OCI-LY7 (cell line): ENCODE results near the gene TMEM208. TPM values are rescaled to one million over a fixed set of nuclear protein-coding genes. Genes with fewer than 3 reads are reported as not detected.

Source experiments
- BruUV-seq: library from RNA; stranded (reverse); fragments of 400-500 nt; replicated peaks from 2 replicates; lab custom pipeline; 2021; lab: Mats Ljungman, UMichigan
- CTCF ChIA-PET: fragments of 300-600 bp; sonication (Branson Sonifier 250); formaldehyde crosslinking; loops from one replicate; lab custom pipeline; 2022; ENCODE audit warnings: antibody characterized with exemption; ENCODE audit not compliant: unreplicated experiment; lab: Charles Lee
- POLR2A ChIA-PET: fragments of 300-600 bp; sonication (Branson Sonifier 250); formaldehyde crosslinking; loops from one replicate; lab custom pipeline; 2022; ENCODE audit warnings: antibody characterized with exemption; lab: Charles Lee
- DNase-seq: peaks from one replicate; pipeline ENCODE4 v3.0.0-alpha.2; 2015; ENCODE audit warnings: low spot score
- H2AFZ ChIP-seq: fragments of 200-600 bp; sonication (generic), shearing (Covaris generic); 2 replicates; pipeline ENCODE4 v1.6.1; 2014; ENCODE audit warnings: mild to moderate bottlenecking, antibody characterized with exemption, low read length, moderate library complexity
- H3K27ac ChIP-seq: fragments of 200-600 bp; sonication (generic); 2 replicates; pipeline ENCODE4 v1.5.1; 2014; ENCODE audit warnings: mixed run types, low read depth, mild to moderate bottlenecking, moderate library complexity, low read length, inconsistent platforms; ENCODE audit not compliant: poor library complexity, severe bottlenecking
- H3K36me3 ChIP-seq: fragments of 200-600 bp; sonication (generic); 2 replicates; pipeline ENCODE4 v1.6.1; 2014; ENCODE audit warnings: mild to moderate bottlenecking, antibody characterized with exemption, low read length, moderate library complexity, mixed read lengths; ENCODE audit not compliant: insufficient read depth
- H3K4me1 ChIP-seq: fragments of 200-600 bp; sonication (generic); 2 replicates; pipeline ENCODE4 v1.5.1; 2014; ENCODE audit warnings: mild to moderate bottlenecking, low read length; ENCODE audit not compliant: insufficient read depth, poor library complexity, severe bottlenecking
- H3K4me2 ChIP-seq: fragments of 200-600 bp; sonication (generic); 2 replicates; pipeline ENCODE4 v1.6.1; 2014; ENCODE audit warnings: mild to moderate bottlenecking, low read length
- H3K4me3 ChIP-seq: fragments of 200-600 bp; sonication (generic); 2 replicates; pipeline ENCODE4 v1.5.1; 2014; ENCODE audit warnings: mild to moderate bottlenecking, low read depth, low read length; ENCODE audit not compliant: poor library complexity, severe bottlenecking
- H3K79me2 ChIP-seq: fragments of 200-600 bp; sonication (generic); 2 replicates; pipeline ENCODE4 v1.6.1; 2016; ENCODE audit warnings: low read depth, mild to moderate bottlenecking, low read length, moderate library complexity, mixed read lengths; ENCODE audit not compliant: insufficient read depth
- H3K9me2 ChIP-seq: fragments of 200-600 bp; sonication (generic); 2 replicates; pipeline ENCODE4 v1.6.1; 2016; ENCODE audit warnings: mild to moderate bottlenecking, low read length, mixed read lengths; ENCODE audit not compliant: insufficient read depth
- H3K9me3 ChIP-seq: fragments of 200-600 bp; sonication (generic); 2 replicates; pipeline ENCODE4 v1.6.1; 2014; ENCODE audit warnings: mild to moderate bottlenecking, mixed run types, low read length, mixed read lengths
- H4K20me1 ChIP-seq: fragments of 200-600 bp; sonication (generic); 2 replicates; pipeline ENCODE4 v1.6.1; 2014; ENCODE audit warnings: mild to moderate bottlenecking, antibody characterized with exemption, low read length, moderate library complexity, mixed read lengths; ENCODE audit not compliant: insufficient read depth
- EZH2phosphoT487 ChIP-seq: fragments of 200-600 bp; sonication (generic); IDR thresholded peaks from 2 replicates; pipeline ENCODE4 v1.6.1; 2018; ENCODE audit warnings: low read depth, borderline replicate concordance, mild to moderate bottlenecking, mixed run types, antibody characterized with exemption, low read length, moderate library complexity, mixed read lengths
- intact Hi-C: fragments of 100-400 bp; cut with micrococcal nuclease; formaldehyde crosslinking; loops from one replicate; pipeline ENCODE4 v1.10.0; 2022; ENCODE audit not compliant: unreplicated experiment
- total RNA-seq, 2 experiments: library from RNA; depleted of rRNA in 1 of 2; stranded (reverse); fragments of >200 nt in 1 of 2; shearing (Covaris generic) in 1 of 2; gene quantifications; 2 replicates each; pipeline ENCODE4 v1.2.3, GENCODE V29; 2014 to 2022
- TF ChIP-seq, protein P1 (sequence below): fragments of 200-600 bp; sonication (generic); conservative IDR thresholded peaks from 2 replicates; pipeline ENCODE4 v1.5.1; 2014; ENCODE audit warnings: mild to moderate bottlenecking, antibody characterized with exemption, low read length, moderate library complexity, mixed read lengths

Gene TMEM208
- total RNA-seq, 2 experiments from 2014 or later = 19.9 to 26.4 TPM

DNA sequence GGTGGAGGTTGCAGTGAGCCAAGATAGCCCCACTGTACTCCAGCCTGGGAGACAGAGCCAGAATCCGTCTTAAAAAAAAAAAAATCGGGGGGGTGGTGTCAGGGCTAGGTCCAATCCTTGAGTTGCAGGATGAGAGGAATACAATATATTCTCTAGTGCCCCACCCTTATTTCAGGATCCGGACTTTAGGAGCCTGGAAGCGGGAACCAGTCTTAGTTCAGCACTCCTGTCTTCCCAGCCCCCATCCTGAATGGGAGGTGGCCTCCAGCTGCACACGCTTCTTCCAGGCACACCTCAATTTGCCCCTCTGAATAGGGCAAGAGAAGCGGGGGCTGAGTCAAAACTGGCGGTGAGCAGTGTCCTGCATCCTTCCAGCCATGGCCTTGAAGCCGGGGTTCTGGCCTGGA is 18.7 kb downstream of the TMEM208 start:
- no peak for TF ChIP-seq EZH2phosphoT487
- TF ChIP-seq, protein P1, sequence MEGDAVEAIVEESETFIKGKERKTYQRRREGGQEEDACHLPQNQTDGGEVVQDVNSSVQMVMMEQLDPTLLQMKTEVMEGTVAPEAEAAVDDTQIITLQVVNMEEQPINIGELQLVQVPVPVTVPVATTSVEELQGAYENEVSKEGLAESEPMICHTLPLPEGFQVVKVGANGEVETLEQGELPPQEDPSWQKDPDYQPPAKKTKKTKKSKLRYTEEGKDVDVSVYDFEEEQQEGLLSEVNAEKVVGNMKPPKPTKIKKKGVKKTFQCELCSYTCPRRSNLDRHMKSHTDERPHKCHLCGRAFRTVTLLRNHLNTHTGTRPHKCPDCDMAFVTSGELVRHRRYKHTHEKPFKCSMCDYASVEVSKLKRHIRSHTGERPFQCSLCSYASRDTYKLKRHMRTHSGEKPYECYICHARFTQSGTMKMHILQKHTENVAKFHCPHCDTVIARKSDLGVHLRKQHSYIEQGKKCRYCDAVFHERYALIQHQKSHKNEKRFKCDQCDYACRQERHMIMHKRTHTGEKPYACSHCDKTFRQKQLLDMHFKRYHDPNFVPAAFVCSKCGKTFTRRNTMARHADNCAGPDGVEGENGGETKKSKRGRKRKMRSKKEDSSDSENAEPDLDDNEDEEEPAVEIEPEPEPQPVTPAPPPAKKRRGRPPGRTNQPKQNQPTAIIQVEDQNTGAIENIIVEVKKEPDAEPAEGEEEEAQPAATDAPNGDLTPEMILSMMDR = no peak
- CTCF ChIA-PET = interaction anchor here (0.7 kb wide), 1 partner anchor 53 kb away, joined by 4 read pairs; no protein-coding TSS in a partner anchor
- Histone ChIP-seq H3K9me2 (no peaks in the 10 kb centered on the region), H4K20me1 (no peaks in the 10 kb centered on the region), H3K36me3 (no peaks in the 10 kb centered on the region), H3K27ac (peak overlapping the region; percentile 70), H3K4me1 (peaks cover 61% of the 10 kb centered on the region), H3K79me2 (no peaks in the 10 kb centered on the region; the same call in 1 of the 2 replicates), H2AFZ (peak overlapping the region; percentile 73), H3K4me2 (peak overlapping the region; percentile 94), H3K4me3 (peak overlapping the region; percentile 86), H3K9me3 (no peaks in the 10 kb centered on the region)
- intact Hi-C loops = loop anchor here (1.0 to 2.0 kb wide), 2 partner anchors 53 to 86 kb away; partner anchors contain the start of genes E2F4, FBXL8 and TRADD
- DNase-seq = no peak
- POLR2A ChIA-PET = interaction anchor here (0.7 to 2.5 kb wide), 5 partner anchors 9 to 234 kb away, joined by 3 to 8 read pairs (median 4); no protein-coding TSS in a partner anchor
- no TSS peak for BruUV-seq

DNA sequence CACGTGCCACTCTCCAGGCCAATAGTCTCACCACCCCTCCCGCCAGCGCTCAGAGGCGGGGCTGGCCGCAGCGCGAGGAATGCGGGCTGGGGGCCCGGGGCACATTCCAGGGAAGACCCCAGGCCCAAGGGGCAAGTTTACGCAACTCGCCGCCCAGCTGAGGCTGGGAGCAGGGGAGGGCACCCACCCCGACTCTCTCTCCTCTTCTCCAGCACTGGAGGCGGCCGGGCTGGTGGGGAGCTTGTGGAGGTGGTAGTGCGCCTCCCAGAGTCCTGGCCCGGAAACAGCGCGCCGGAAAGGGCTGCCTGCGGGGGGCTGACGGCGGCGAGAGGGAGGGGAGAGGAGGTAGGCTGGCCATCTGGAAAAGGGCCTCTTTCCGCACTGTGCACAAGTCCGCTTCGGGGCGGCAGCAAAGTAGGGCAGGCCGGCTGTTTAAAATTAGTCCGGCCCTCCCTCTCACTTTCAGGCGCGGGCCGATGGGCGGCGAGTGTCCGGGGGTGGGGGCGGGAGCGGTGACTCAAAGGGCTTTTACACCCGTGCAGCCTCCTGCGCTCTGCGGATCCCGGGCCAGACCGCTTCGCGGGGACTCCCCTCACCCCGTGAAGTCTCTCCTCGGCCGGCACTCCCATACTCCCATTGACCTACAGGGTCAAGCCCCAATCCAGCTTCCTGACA is 19.3 kb downstream of the TMEM208 start:
- Histone ChIP-seq H3K4me3 (peak overlapping the region; percentile 86), H3K4me1 (peaks cover 59% of the 10 kb centered on the region), H3K79me2 (no peaks in the 10 kb centered on the region; the same call in 1 of the 2 replicates), H3K9me2 (no peaks in the 10 kb centered on the region), H3K27ac (peak overlapping the region; percentile 70), H3K9me3 (no peaks in the 10 kb centered on the region), H3K36me3 (no peaks in the 10 kb centered on the region), H2AFZ (peak overlapping the region; percentile 73), H4K20me1 (no peaks in the 10 kb centered on the region), H3K4me2 (peak overlapping the region; percentile 94)
- peak; percentile 62 for DNase-seq
- ChIA-PET POLR2A (interaction anchor here (0.7 to 1.5 kb wide), 3 partner anchors 19 to 233 kb away, joined by 3 to 4 read pairs (median 3); partner anchors contain the start of gene TMEM208), CTCF (interaction anchor here (0.6 to 0.7 kb wide), 2 partner anchors 20 to 53 kb away, joined by 4 to 5 read pairs; no protein-coding TSS in a partner anchor)
- BruUV-seq = no TSS peak
- intact Hi-C loops = loop anchor here (1.0 to 2.0 kb wide), 2 partner anchors 53 to 87 kb away; partner anchors contain the start of genes E2F4, FBXL8 and TRADD
- TF ChIP-seq, protein P1 = peak; percentile 72
- no peak for TF ChIP-seq EZH2phosphoT487
